HL-60 (cell line): ENCODE data around the gene SUFU.
A peak's percentile ranks its signal among the peaks of the same experiment; 100 is the strongest.

Experiments used
- DNase-seq, 2 experiments: peaks; one replicate each; pipeline ENCODE4 v3.0.0-alpha.2; 2010 to 2020; ENCODE audit warnings: low read depth in 1 of 2, low spot score in 1 of 2
- H3K27ac ChIP-seq: fragments of 250-450 bp; sonication (Bioruptor Pico); replicated peaks from 2 replicates; pipeline ENCODE4 v1.5.1; 2020; ENCODE audit warnings: mild to moderate bottlenecking, moderate library complexity
- H3K27me3 ChIP-seq: fragments of 250-450 bp; sonication (Bioruptor Pico); 2 replicates; pipeline ENCODE4 v1.5.1; 2021; ENCODE audit warnings: mild to moderate bottlenecking, moderate library complexity; ENCODE audit not compliant: insufficient read depth, poor library complexity, severe bottlenecking
- H3K4me3 ChIP-seq: replicated peaks from 2 replicates; pipeline ENCODE4 v1.5.1; 2011; ENCODE audit warnings: mild to moderate bottlenecking, control low read depth, low read length; ENCODE audit not compliant: insufficient read depth
- GABPA ChIP-seq: IDR thresholded peaks from 2 replicates; pipeline ENCODE4 v1.6.1; 2012; ENCODE audit warnings: low read depth
- POLR2AphosphoS5 ChIP-seq: IDR thresholded peaks from 2 replicates; pipeline ENCODE4 v1.6.1; 2012; ENCODE audit warnings: low read depth
- REST ChIP-seq: IDR thresholded peaks from 2 replicates; pipeline ENCODE4 v1.6.1; 2012; ENCODE audit warnings: low read depth; ENCODE audit not compliant: insufficient replicate concordance
- SPI1 ChIP-seq: IDR thresholded peaks from 2 replicates; pipeline ENCODE4 v1.6.1; 2012; ENCODE audit warnings: low read depth, mild to moderate bottlenecking, borderline replicate concordance
- TF ChIP-seq, protein P1 (sequence below): IDR thresholded peaks from one replicate; pipeline ENCODE4 v1.5.1; 2011; ENCODE audit warnings: low read length, control low read depth, inconsistent platforms; ENCODE audit not compliant: insufficient read depth

The SUFU gene

DNA sequence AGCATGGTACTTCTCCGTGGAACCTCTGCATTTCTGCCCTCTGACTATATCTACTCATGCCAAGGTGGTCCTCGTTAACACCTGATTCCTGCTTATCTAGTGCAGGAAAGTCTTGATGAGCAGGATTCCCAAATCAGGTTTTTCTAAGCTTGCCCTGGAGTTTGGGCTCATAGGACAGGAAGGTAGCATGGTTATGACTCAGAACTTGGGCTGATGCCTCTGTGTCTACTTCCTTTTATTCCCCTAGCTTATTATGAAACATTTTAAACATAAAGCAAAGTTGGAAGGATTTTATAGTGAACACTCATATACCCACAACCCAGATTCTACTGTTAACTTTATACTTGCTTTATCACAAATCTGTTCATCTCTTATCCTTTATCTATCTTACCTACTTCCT, 5.6 kb downstream of the SUFU start:
- TF ChIP-seq GABPA (peak; percentile 49; the same call in 1 of the 2 replicates), SPI1 (no peak; the same call in 1 of the 2 replicates)
- Histone ChIP-seq H3K27ac (no peak overlapping the region), H3K4me3 (no peak overlapping the region), H3K27me3 (no peaks in the 10 kb centered on the region)
- peak; percentile 42 to 43 for DNase-seq

GRCh38 chr10:102511583-102512274, 8.0 kb downstream of the SUFU start:
- Histone ChIP-seq H3K4me3 (no peak overlapping the region), H3K27me3 (no peaks in the 10 kb centered on the region), H3K27ac (peak overlapping the region; percentile 59)
- TF ChIP-seq GABPA: no peak
- peak; percentile 68; the same call in 1 of the 2 replicates for TF ChIP-seq SPI1
- DNase-seq: peak; percentile 45 to 82

GRCh38 chr10:102514487-102515311, 10.9 kb downstream of the SUFU start:
- Histone ChIP-seq H3K27ac (no peak overlapping the region), H3K4me3 (no peak overlapping the region), H3K27me3 (no peaks in the 10 kb centered on the region)
- no peak for DNase-seq
- TF ChIP-seq GABPA (no peak), POLR2AphosphoS5 (no peak), SPI1 (no peak), REST (no peak)

DNA sequence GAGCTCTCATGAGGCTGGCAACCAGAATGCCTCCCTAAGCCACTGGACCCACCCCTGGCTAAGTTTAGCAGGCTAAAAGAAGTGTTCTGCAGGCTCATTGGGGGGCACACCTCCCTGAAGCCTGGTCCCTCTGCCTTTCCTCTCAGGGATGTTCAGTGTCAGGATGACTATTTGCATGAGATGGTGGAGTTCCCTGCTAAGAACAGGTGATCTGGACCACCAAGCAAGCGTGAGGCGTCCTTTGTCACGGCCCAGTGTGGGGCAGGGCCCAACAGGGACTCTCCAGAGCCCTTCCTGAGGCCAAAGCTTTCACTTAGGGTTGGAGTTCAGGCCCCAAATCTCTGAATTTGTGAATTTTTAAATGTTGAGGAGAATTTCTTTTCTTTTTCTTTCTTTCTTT, 12.0 kb downstream of the SUFU start:
- Histone ChIP-seq H3K27me3 (no peaks in the 10 kb centered on the region), H3K4me3 (no peak overlapping the region), H3K27ac (no peak overlapping the region)
- TF ChIP-seq, protein P1, sequence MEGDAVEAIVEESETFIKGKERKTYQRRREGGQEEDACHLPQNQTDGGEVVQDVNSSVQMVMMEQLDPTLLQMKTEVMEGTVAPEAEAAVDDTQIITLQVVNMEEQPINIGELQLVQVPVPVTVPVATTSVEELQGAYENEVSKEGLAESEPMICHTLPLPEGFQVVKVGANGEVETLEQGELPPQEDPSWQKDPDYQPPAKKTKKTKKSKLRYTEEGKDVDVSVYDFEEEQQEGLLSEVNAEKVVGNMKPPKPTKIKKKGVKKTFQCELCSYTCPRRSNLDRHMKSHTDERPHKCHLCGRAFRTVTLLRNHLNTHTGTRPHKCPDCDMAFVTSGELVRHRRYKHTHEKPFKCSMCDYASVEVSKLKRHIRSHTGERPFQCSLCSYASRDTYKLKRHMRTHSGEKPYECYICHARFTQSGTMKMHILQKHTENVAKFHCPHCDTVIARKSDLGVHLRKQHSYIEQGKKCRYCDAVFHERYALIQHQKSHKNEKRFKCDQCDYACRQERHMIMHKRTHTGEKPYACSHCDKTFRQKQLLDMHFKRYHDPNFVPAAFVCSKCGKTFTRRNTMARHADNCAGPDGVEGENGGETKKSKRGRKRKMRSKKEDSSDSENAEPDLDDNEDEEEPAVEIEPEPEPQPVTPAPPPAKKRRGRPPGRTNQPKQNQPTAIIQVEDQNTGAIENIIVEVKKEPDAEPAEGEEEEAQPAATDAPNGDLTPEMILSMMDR: no peak
- TF ChIP-seq POLR2AphosphoS5 (no peak), GABPA (no peak), REST (no peak), SPI1 (no peak)
- no peak for DNase-seq

GRCh38 chr10:102517553-102517952, 13.8 kb downstream of the SUFU start:
- no peak for DNase-seq
- Histone ChIP-seq H3K4me3 (no peak overlapping the region), H3K27me3 (no peaks in the 10 kb centered on the region), H3K27ac (no peak overlapping the region)
- TF ChIP-seq, protein P1: no peak
- TF ChIP-seq POLR2AphosphoS5 (no peak), SPI1 (no peak), REST (no peak), GABPA (no peak)
